Measurements from ENCODE around the gene CLDN11.
A peak's percentile ranks its signal among the peaks of the same experiment; 100 is the strongest.

DNA sequence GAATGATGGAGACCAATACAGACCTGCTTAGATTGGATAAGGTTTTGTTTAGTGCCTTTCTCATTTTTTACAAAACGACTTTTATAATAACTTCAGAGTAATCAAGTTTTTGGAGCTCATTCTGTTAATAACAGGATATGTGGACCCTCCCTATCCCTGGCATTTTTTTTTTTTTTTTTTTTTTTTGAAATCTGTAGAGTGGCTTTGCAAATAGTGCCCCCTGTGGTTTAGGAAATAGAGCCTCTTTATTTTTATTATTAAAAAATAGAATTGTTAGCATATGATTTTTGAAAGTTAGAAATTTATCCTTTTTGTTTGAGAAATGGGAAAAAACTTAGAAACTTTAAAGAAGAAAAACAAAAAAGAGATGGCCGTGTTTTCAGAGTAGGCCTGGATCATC is 49.7 kb upstream of the CLDN11 start:
- TF ChIP-seq CTCF (conservative IDR thresholded peaks at IDR 0.05; ENCODE audit: low read length) (peak; percentile 86), EZH2phosphoT487 (IDR thresholded peaks at IDR 0.05; ENCODE audit: borderline replicate concordance, low read depth, low read length) (no peak)

All from OCI-LY7 (cell line).